GM23338 (cell line): ENCODE measurements around the gene ITGB3. TPM values are rescaled to one million over a fixed set of nuclear protein-coding genes. Genes with fewer than 3 reads are reported as not detected.

Experiments
- ATAC-seq: fragments of 200-7000 bp; cut with Tn5 transposase; 3 replicates; pipeline ENCODE4 v1.9.1; 2020
- DNase-seq: peaks from one replicate; pipeline ENCODE4 v3.0.0-alpha.2; 2015; ENCODE audit warnings: low spot score
- H2AFZ ChIP-seq: fragments of 200-600 bp; sonication (generic); 2 replicates; pipeline ENCODE4 v1.8.0; 2016; ENCODE audit warnings: antibody characterized with exemption, mild to moderate bottlenecking, moderate library complexity
- H3F3A ChIP-seq: fragments of 200-600 bp; sonication (generic); replicated peaks from 2 replicates; pipeline ENCODE4 v1.8.0; 2017; ENCODE audit warnings: antibody characterized with exemption, mixed run types, low read depth
- H3K27ac ChIP-seq: fragments of 200-600 bp; sonication (generic); 2 replicates; pipeline ENCODE4 v1.6.1; 2016; ENCODE audit warnings: low read depth
- H3K27me3 ChIP-seq: fragments of 200-600 bp; sonication (generic); 2 replicates; pipeline ENCODE4 v1.8.0; 2016; ENCODE audit warnings: mild to moderate bottlenecking, mixed run types, moderate library complexity; ENCODE audit not compliant: insufficient read depth
- H3K36me3 ChIP-seq: fragments of 200-600 bp; sonication (generic); 2 replicates; pipeline ENCODE4 v1.8.0; 2016; ENCODE audit warnings: mild to moderate bottlenecking; ENCODE audit not compliant: insufficient read depth
- H3K4me1 ChIP-seq: fragments of 200-600 bp; sonication (generic); 2 replicates; pipeline ENCODE4 v1.8.0; 2016; ENCODE audit warnings: mild to moderate bottlenecking, moderate library complexity; ENCODE audit not compliant: insufficient read depth
- H3K4me2 ChIP-seq: fragments of 200-600 bp; sonication (generic); 2 replicates; pipeline ENCODE4 v1.7.1; 2017; ENCODE audit warnings: mixed run types
- H3K4me3 ChIP-seq: fragments of 200-600 bp; sonication (generic); 2 replicates; pipeline ENCODE4 v1.6.1; 2016; ENCODE audit warnings: mixed run types
- H3K79me2 ChIP-seq: fragments of 200-600 bp; sonication (generic); replicated peaks from 2 replicates; pipeline ENCODE4 v1.8.0; 2017; ENCODE audit warnings: mild to moderate bottlenecking; ENCODE audit not compliant: insufficient read depth
- H3K9me2 ChIP-seq: fragments of 200-600 bp; sonication (generic); 2 replicates; pipeline ENCODE4 v1.8.0; 2017; ENCODE audit not compliant: insufficient read depth
- H4K20me1 ChIP-seq: fragments of 200-600 bp; sonication (generic); replicated peaks from 2 replicates; pipeline ENCODE4 v1.8.0; 2017; ENCODE audit warnings: mild to moderate bottlenecking; ENCODE audit not compliant: insufficient read depth
- H3K27ac Mint-ChIP-seq: 2 replicates; pipeline ENCODE4 v1.8.0; 2020; ENCODE audit warnings: inconsistent platforms, mild to moderate bottlenecking, moderate library complexity, mixed read lengths
- H3K27me3 Mint-ChIP-seq: 3 replicates; pipeline ENCODE4 v1.8.0; 2022; ENCODE audit warnings: low read depth, mild to moderate bottlenecking, moderate library complexity, mixed read lengths, inconsistent platforms; ENCODE audit not compliant: insufficient read depth, poor library complexity
- H3K36me3 Mint-ChIP-seq: 3 replicates; pipeline ENCODE4 v1.8.0; 2021; ENCODE audit warnings: low read depth, mild to moderate bottlenecking, inconsistent platforms, moderate library complexity, mixed read lengths
- H3K4me1 Mint-ChIP-seq: 3 replicates; pipeline ENCODE4 v1.8.0; 2020; ENCODE audit warnings: mild to moderate bottlenecking, inconsistent platforms, mixed read lengths
- H3K4me3 Mint-ChIP-seq: 3 replicates; pipeline ENCODE4 v1.8.0; 2021; ENCODE audit warnings: moderate library complexity, mild to moderate bottlenecking, inconsistent platforms, mixed read lengths
- H3K9me3 Mint-ChIP-seq: 3 replicates; pipeline ENCODE4 v1.8.0; 2020; ENCODE audit warnings: moderate library complexity, mild to moderate bottlenecking, inconsistent platforms, mixed read lengths
- CREB1 ChIP-seq: fragments of 250-450 bp; sonication (Bioruptor Pico); IDR thresholded peaks from 2 replicates; pipeline ENCODE4 v1.5.0; 2020; ENCODE audit warnings: low read depth, mild to moderate bottlenecking, moderate library complexity
- EZH2 ChIP-seq: fragments of 200-600 bp; sonication (generic); IDR thresholded peaks from one replicate; pipeline ENCODE4 v1.8.0; 2017; ENCODE audit warnings: antibody characterized with exemption, mild to moderate bottlenecking, low read depth; ENCODE audit not compliant: unreplicated experiment
- EZH2phosphoT487 ChIP-seq: fragments of 200-600 bp; sonication (generic); IDR thresholded peaks from one replicate; pipeline ENCODE4 v1.8.1; 2018; ENCODE audit warnings: antibody characterized with exemption; ENCODE audit not compliant: unreplicated experiment
- JUNB ChIP-seq: IDR thresholded peaks from one replicate; pipeline ENCODE4 v1.6.1; 2016; ENCODE audit warnings: antibody characterized with exemption; ENCODE audit not compliant: unreplicated experiment
- POLR2AphosphoS5 ChIP-seq: IDR thresholded peaks from 2 replicates; pipeline ENCODE4 v1.6.1; 2016; ENCODE audit warnings: antibody characterized with exemption, low read depth
- ZNF114 ChIP-seq: fragments of 250-450 bp; sonication (Bioruptor Pico); IDR thresholded peaks from 2 replicates; pipeline ENCODE4 v1.5.0; 2020; ENCODE audit warnings: mild to moderate bottlenecking, moderate library complexity
- ZNF331 ChIP-seq: fragments of 250-450 bp; sonication (Bioruptor Pico); IDR thresholded peaks from 2 replicates; pipeline ENCODE4 v1.5.0; 2020; ENCODE audit warnings: low read depth, mild to moderate bottlenecking, moderate library complexity
- polyA plus RNA-seq: library from polyadenylated mRNA; unstranded; fragments of >200 nt; fragmentation: Nextera tagmentation; extraction: Ambion mirVana; gene quantifications from 2 replicates; pipeline ENCODE4 v1.2.1, GENCODE V29; 2016
- total RNA-seq: library from RNA; depleted of rRNA; stranded (reverse); fragments of >200 nt; shearing (Covaris generic); gene quantifications from 2 replicates; pipeline ENCODE4 v1.2.3, GENCODE V29; 2014
- TF ChIP-seq, protein P1 (sequence below): fragments of 250-450 bp; sonication (Bioruptor Pico); IDR thresholded peaks from 2 replicates; pipeline ENCODE4 v1.5.0; 2020; ENCODE audit warnings: mild to moderate bottlenecking, moderate library complexity
- TF ChIP-seq, protein P2 (sequence below): IDR thresholded peaks from 2 replicates; pipeline ENCODE4 v1.6.1; 2016; ENCODE audit warnings: antibody characterized with exemption
- TF ChIP-seq, protein P3 (sequence below), 2 experiments: fragments of 200-600 bp in 1 of 2; sonication (generic) in 1 of 2; conservative IDR thresholded peaks; 2 replicates each; pipeline versions ENCODE4 v1.5.1 to v1.6.1; 2016 to 2017; ENCODE audit warnings: antibody characterized with exemption in 2 of 2, low read depth in 2 of 2, mild to moderate bottlenecking in 2 of 2, moderate library complexity in 1 of 2
- TF ChIP-seq, protein P4 (sequence below): IDR thresholded peaks from one replicate; pipeline ENCODE4 v1.6.1; 2018; ENCODE audit warnings: antibody characterized with exemption; ENCODE audit not compliant: unreplicated experiment

The ITGB3 gene
- total and polyA plus RNA-seq, 2 experiments from 2014 or later = 0.52 TPM; not detected in 1

DNA sequence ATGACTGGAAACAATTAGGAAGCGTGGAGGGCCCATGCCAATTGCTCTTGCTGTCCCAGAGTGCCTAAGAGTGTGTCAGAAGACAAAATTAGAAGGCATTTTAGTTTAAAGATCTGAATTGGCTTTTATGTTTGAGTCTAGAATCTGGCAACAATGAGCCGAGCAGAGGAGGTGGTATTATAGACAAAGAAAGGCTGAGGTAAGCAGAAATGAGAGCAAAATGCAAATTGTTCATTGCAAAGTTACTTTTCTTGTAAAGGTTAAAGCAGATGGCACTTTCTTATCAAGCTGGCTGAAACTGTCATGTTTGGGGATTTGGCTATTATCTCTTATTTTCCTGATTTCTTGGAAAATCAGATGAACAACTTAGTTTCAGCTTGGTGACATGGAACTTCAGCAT is 41.2 kb upstream of the ITGB3 start (continued):
- TF ChIP-seq, protein P1, sequence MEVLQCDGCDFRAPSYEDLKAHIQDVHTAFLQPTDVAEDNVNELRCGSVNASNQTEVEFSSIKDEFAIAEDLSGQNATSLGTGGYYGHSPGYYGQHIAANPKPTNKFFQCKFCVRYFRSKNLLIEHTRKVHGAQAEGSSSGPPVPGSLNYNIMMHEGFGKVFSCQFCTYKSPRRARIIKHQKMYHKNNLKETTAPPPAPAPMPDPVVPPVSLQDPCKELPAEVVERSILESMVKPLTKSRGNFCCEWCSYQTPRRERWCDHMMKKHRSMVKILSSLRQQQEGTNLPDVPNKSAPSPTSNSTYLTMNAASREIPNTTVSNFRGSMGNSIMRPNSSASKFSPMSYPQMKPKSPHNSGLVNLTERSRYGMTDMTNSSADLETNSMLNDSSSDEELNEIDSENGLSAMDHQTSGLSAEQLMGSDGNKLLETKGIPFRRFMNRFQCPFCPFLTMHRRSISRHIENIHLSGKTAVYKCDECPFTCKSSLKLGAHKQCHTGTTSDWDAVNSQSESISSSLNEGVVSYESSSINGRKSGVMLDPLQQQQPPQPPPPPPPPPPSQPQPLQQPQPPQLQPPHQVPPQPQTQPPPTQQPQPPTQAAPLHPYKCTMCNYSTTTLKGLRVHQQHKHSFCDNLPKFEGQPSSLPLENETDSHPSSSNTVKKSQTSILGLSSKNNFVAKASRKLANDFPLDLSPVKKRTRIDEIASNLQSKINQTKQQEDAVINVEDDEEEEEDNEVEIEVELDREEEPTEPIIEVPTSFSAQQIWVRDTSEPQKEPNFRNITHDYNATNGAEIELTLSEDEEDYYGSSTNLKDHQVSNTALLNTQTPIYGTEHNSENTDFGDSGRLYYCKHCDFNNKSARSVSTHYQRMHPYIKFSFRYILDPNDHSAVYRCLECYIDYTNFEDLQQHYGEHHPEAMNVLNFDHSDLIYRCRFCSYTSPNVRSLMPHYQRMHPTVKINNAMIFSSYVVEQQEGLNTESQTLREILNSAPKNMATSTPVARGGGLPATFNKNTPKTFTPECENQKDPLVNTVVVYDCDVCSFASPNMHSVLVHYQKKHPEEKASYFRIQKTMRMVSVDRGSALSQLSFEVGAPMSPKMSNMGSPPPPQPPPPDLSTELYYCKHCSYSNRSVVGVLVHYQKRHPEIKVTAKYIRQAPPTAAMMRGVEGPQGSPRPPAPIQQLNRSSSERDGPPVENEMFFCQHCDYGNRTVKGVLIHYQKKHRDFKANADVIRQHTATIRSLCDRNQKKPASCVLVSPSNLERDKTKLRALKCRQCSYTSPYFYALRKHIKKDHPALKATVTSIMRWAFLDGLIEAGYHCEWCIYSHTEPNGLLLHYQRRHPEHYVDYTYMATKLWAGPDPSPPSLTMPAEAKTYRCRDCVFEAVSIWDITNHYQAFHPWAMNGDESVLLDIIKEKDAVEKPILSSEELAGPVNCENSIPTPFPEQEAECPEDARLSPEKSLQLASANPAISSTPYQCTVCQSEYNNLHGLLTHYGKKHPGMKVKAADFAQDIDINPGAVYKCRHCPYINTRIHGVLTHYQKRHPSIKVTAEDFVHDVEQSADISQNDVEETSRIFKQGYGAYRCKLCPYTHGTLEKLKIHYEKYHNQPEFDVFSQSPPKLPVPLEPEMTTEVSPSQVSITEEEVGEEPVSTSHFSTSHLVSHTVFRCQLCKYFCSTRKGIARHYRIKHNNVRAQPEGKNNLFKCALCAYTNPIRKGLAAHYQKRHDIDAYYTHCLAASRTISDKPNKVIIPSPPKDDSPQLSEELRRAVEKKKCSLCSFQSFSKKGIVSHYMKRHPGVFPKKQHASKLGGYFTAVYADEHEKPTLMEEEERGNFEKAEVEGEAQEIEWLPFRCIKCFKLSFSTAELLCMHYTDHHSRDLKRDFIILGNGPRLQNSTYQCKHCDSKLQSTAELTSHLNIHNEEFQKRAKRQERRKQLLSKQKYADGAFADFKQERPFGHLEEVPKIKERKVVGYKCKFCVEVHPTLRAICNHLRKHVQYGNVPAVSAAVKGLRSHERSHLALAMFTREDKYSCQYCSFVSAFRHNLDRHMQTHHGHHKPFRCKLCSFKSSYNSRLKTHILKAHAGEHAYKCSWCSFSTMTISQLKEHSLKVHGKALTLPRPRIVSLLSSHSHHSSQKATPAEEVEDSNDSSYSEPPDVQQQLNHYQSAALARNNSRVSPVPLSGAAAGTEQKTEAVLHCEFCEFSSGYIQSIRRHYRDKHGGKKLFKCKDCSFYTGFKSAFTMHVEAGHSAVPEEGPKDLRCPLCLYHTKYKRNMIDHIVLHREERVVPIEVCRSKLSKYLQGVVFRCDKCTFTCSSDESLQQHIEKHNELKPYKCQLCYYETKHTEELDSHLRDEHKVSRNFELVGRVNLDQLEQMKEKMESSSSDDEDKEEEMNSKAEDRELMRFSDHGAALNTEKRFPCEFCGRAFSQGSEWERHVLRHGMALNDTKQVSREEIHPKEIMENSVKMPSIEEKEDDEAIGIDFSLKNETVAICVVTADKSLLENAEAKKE = no peak
- no peak for TF ChIP-seq JUNB
- no peak for TF ChIP-seq EZH2
- TF ChIP-seq ZNF114 = no peak
- no peak for TF ChIP-seq ZNF331
- TF ChIP-seq CREB1 (CRISPR knock-in tag) = no peak
- TF ChIP-seq EZH2phosphoT487 = no peak

DNA sequence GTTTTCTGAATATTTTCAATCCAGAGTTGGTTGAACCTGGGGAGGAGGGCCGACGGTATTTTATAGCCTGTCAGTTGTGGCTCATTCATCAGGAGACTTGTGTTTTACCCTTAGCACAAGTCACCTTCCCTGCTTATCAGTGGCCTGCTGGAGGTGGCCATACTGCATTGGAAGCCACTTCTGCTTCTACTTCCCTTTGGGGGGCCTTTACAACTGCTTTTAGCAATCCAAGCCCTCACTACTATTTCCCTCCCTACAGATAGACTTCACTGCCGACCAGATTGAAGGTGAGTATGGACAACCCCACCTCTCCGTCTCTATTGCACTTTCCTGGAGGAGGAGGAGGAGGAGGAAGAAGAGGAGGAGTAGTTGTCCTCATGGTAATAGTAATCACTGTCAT is 40.1 kb upstream of the ITGB3 start:
- no peaks in the 10 kb centered on the region for H3F3A ChIP-seq
- no peak overlapping the region for H3K4me3 Mint-ChIP-seq
- H3K27ac ChIP-seq = no peak overlapping the region
- H3K4me3 ChIP-seq = no peak overlapping the region
- DNase-seq = no peak
- H3K9me2 ChIP-seq = no peaks in the 10 kb centered on the region
- H3K36me3 ChIP-seq = no peaks in the 10 kb centered on the region
- ATAC-seq = no peak
- H3K27ac Mint-ChIP-seq = no peak overlapping the region
- no peaks in the 10 kb centered on the region for H3K36me3 Mint-ChIP-seq
- H3K4me1 Mint-ChIP-seq = no peaks in the 10 kb centered on the region
- H3K9me3 Mint-ChIP-seq = no peaks in the 10 kb centered on the region
- H3K27me3 ChIP-seq = no peaks in the 10 kb centered on the region
- no peaks in the 10 kb centered on the region for H3K4me1 ChIP-seq
- H4K20me1 ChIP-seq = no peaks in the 10 kb centered on the region
- no peak overlapping the region for H2AFZ ChIP-seq
- H3K27me3 Mint-ChIP-seq = peaks cover 2% of the 10 kb centered on the region
- no peaks in the 10 kb centered on the region for H3K79me2 ChIP-seq
- no peak overlapping the region for H3K4me2 ChIP-seq
- TF ChIP-seq, protein P2, sequence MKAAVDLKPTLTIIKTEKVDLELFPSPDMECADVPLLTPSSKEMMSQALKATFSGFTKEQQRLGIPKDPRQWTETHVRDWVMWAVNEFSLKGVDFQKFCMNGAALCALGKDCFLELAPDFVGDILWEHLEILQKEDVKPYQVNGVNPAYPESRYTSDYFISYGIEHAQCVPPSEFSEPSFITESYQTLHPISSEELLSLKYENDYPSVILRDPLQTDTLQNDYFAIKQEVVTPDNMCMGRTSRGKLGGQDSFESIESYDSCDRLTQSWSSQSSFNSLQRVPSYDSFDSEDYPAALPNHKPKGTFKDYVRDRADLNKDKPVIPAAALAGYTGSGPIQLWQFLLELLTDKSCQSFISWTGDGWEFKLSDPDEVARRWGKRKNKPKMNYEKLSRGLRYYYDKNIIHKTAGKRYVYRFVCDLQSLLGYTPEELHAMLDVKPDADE = no peak
- TF ChIP-seq, protein P3, sequence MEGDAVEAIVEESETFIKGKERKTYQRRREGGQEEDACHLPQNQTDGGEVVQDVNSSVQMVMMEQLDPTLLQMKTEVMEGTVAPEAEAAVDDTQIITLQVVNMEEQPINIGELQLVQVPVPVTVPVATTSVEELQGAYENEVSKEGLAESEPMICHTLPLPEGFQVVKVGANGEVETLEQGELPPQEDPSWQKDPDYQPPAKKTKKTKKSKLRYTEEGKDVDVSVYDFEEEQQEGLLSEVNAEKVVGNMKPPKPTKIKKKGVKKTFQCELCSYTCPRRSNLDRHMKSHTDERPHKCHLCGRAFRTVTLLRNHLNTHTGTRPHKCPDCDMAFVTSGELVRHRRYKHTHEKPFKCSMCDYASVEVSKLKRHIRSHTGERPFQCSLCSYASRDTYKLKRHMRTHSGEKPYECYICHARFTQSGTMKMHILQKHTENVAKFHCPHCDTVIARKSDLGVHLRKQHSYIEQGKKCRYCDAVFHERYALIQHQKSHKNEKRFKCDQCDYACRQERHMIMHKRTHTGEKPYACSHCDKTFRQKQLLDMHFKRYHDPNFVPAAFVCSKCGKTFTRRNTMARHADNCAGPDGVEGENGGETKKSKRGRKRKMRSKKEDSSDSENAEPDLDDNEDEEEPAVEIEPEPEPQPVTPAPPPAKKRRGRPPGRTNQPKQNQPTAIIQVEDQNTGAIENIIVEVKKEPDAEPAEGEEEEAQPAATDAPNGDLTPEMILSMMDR (conservative IDR thresholded peaks at IDR 0.05; ENCODE audit: low read depth in 2 of 2) = no peak
- TF ChIP-seq POLR2AphosphoS5 (no peak), ZNF331 (no peak), CREB1 (CRISPR knock-in tag) (no peak)
- TF ChIP-seq, protein P4, sequence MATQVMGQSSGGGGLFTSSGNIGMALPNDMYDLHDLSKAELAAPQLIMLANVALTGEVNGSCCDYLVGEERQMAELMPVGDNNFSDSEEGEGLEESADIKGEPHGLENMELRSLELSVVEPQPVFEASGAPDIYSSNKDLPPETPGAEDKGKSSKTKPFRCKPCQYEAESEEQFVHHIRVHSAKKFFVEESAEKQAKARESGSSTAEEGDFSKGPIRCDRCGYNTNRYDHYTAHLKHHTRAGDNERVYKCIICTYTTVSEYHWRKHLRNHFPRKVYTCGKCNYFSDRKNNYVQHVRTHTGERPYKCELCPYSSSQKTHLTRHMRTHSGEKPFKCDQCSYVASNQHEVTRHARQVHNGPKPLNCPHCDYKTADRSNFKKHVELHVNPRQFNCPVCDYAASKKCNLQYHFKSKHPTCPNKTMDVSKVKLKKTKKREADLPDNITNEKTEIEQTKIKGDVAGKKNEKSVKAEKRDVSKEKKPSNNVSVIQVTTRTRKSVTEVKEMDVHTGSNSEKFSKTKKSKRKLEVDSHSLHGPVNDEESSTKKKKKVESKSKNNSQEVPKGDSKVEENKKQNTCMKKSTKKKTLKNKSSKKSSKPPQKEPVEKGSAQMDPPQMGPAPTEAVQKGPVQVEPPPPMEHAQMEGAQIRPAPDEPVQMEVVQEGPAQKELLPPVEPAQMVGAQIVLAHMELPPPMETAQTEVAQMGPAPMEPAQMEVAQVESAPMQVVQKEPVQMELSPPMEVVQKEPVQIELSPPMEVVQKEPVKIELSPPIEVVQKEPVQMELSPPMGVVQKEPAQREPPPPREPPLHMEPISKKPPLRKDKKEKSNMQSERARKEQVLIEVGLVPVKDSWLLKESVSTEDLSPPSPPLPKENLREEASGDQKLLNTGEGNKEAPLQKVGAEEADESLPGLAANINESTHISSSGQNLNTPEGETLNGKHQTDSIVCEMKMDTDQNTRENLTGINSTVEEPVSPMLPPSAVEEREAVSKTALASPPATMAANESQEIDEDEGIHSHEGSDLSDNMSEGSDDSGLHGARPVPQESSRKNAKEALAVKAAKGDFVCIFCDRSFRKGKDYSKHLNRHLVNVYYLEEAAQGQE = no peak
